ENCODE data around the gene PIK3R2.

- TF ChIP-seq GATA3 (IDR thresholded peaks at IDR 0.05; ENCODE audit: low read depth, low read length) = no peak
- no peak for TF ChIP-seq GATA2 (IDR thresholded peaks at IDR 0.05; ENCODE audit: low read depth, low read length)
Observed at GRCh38 chr19:18152442-18152816, 534 bp upstream of the PIK3R2 start.
